ENCODE data around the gene MORN1. TPM values are rescaled to one million over a fixed set of nuclear protein-coding genes. Genes with fewer than 3 reads are reported as not detected.

The MORN1 gene
- total and polyA plus RNA-seq, 2 of the 8 experiments (the other 6 are each of a cell fraction or from before 2014, with no cell fraction given): 5.0 to 9.1 TPM

- H3K4me1 ChIP-seq (replicated peaks in 1 of 4; ENCODE audit: control insufficient read depth in 3 of 4, insufficient read depth in 4 of 4, low read length in 3 of 4): peaks cover under 1 to 13% (median 9%) of the 10 kb centered on the region in 4 experiments
- peaks cover 14 to 23% of the 10 kb centered on the region in 2 experiments for H4K20me1 ChIP-seq (replicated peaks in 1 of 2; ENCODE audit: control insufficient read depth in 1 of 2, insufficient read depth in 2 of 2, low read length in 2 of 2)
- no peak overlapping the region for H3K23ac ChIP-seq (ENCODE audit: insufficient read length)
- no peak overlapping the region for H2BK5ac ChIP-seq (ENCODE audit: low read depth, low read length)
- H3K9ac ChIP-seq (replicated peaks in 1 of 4; ENCODE audit: extremely low read depth in 1 of 4, low read depth in 3 of 4, low read length in 3 of 4): no peak overlapping the region
- POLR2A ChIA-PET (ENCODE audit: partially characterized antibody): interaction anchor here (0.7 to 1.4 kb wide), 2 partner anchors 20 to 94 kb away, joined by 3 read pairs; no protein-coding TSS in a partner anchor
- no peak overlapping the region for H3K27ac ChIP-seq (ENCODE audit: low read depth, low read length)
- H2BK15ac ChIP-seq (ENCODE audit: low read length): no peak overlapping the region
- FAIRE-seq (no peak), DNase-seq (ENCODE audit: low read depth in 1 of 2, low spot score in 2 of 2) (no peak)
- H3K4ac ChIP-seq (replicated peaks; ENCODE audit: insufficient read length, low read depth, low read length): no peak overlapping the region
- H3K23me2 ChIP-seq (ENCODE audit: low read depth, low read length): no peaks in the 10 kb centered on the region
- no peaks in the 10 kb centered on the region for H3K27me3 ChIP-seq (replicated peaks in 1 of 4; ENCODE audit: control insufficient read depth in 3 of 4, extremely low read depth in 1 of 4, insufficient read depth in 3 of 4, low read length in 3 of 4)
- no peak overlapping the region for H2BK20ac ChIP-seq (ENCODE audit: low read length)
- no peak overlapping the region for H2AK5ac ChIP-seq (ENCODE audit: low read depth, low read length)
- H3K79me1 ChIP-seq (ENCODE audit: low read depth, low read length): peaks cover 11% of the 10 kb centered on the region
- no peak overlapping the region for H3K14ac ChIP-seq (ENCODE audit: insufficient read length)
- H3K36me3 ChIP-seq (ENCODE audit: control insufficient read depth in 2 of 4, insufficient read depth in 4 of 4, low read length in 3 of 4): no peaks in the 10 kb centered on the region
- H4K8ac ChIP-seq (ENCODE audit: extremely low read depth, insufficient read depth, low read length): no peak overlapping the region
- CTCF ChIA-PET (ENCODE audit: partially characterized antibody): interaction anchor here (0.7 to 0.9 kb wide), 2 partner anchors 10 to 97 kb away, joined by 3 to 4 read pairs; no protein-coding TSS in a partner anchor
- H3K79me2 ChIP-seq (ENCODE audit: control insufficient read depth in 1 of 2, insufficient read depth in 2 of 2, low read length in 2 of 2): peaks cover 9 to 72% of the 10 kb centered on the region in 2 experiments; a peak in 3 of 4 replicates
- H3K9me3 ChIP-seq (ENCODE audit: insufficient read depth in 2 of 2, low read depth in 1 of 2, low read length in 1 of 2): no peaks in the 10 kb centered on the region
- H3K18ac ChIP-seq (ENCODE audit: extremely low read depth, low read length): no peak overlapping the region
- H2BK120ac ChIP-seq (replicated peaks; ENCODE audit: low read depth, low read length): no peak overlapping the region
- no peak overlapping the region for H2AFZ ChIP-seq (ENCODE audit: low read length)
- no peak overlapping the region for H4K5ac ChIP-seq (ENCODE audit: insufficient read length, low read depth, low read length)
- WGBS, 2 experiments (ENCODE audit: extremely low coverage in 1 of 2, insufficient coverage in 1 of 2, insufficient read length in 1 of 2, insufficient replicate concordance in 2 of 2, low coverage in 1 of 2, low lambda C conversion rate in 2 of 2, missing lambda C conversion rate in 1 of 2): 89% methylated on average over 9 of the region's 9 CpGs; no CpG with 5 or more reads in 1 of the 2 experiments
- H3K4me2 ChIP-seq (ENCODE audit: insufficient read depth in 1 of 2, low read depth in 2 of 2, low read length in 2 of 2): no peak overlapping the region
- H3K4me3 ChIP-seq (ENCODE audit: extremely low read depth in 1 of 4, insufficient read depth in 2 of 4, low read depth in 3 of 4, low read length in 4 of 4): no peak overlapping the region
- no peak overlapping the region for H3K56ac ChIP-seq (replicated peaks; ENCODE audit: insufficient read length, low read depth, low read length)
- no peak for TF ChIP-seq HDAC6 (IDR thresholded peaks at IDR 0.05; ENCODE audit: low read depth, low read length)
- TF ChIP-seq POLR2AphosphoS5 (IDR thresholded peaks at IDR 0.05; ENCODE audit: low read depth, low read length): no peak
- TF ChIP-seq CBX5 (IDR thresholded peaks at IDR 0.05; ENCODE audit: low read depth, low read length): no peak
- no peak for TF ChIP-seq GTF2F1 (IDR thresholded peaks at IDR 0.05; ENCODE audit: borderline replicate concordance, low read depth, low read length)
- TF ChIP-seq NRF1 (IDR thresholded peaks at IDR 0.05; ENCODE audit: low read depth, low read length): no peak
- TF ChIP-seq CBX8 (IDR thresholded peaks at IDR 0.05; ENCODE audit: borderline replicate concordance, low read depth, low read length): no peak
- no peak for TF ChIP-seq MAX (IDR thresholded peaks at IDR 0.05)
- TF ChIP-seq YY1 (IDR thresholded peaks at IDR 0.05; ENCODE audit: low read depth, low read length): no peak
- no peak for TF ChIP-seq EP300 (IDR thresholded peaks at IDR 0.05; ENCODE audit: borderline replicate concordance in 1 of 2, low read depth in 2 of 2, low read length in 2 of 2)
- H4K91ac ChIP-seq (replicated peaks; ENCODE audit: insufficient read length, low read length): no peak overlapping the region
- H2BK12ac ChIP-seq (ENCODE audit: low read depth, low read length): no peak overlapping the region
Measured at GRCh38 chr1:2284932-2285331, 106.4 kb downstream of the MORN1 start.

All from H1 (cell line).